Activated CD4-positive, alpha-beta memory T cell treated with anti-CD3 and anti-CD28 coated beads for 36 hours (primary cell): ENCODE results near the gene ZSCAN2. TPM values are rescaled to one million over a fixed set of nuclear protein-coding genes. Genes with fewer than 3 reads are reported as not detected.

Source experiments
- CTCF ChIA-PET: fragments of 350-600 bp; sonication (Branson Sonifier 250); formaldehyde crosslinking; loops from one replicate; lab custom pipeline; 2021; ENCODE audit warnings: antibody characterized with exemption, inconsistent platforms; lab: Charles Lee
- POLR2A ChIA-PET: fragments of 350-600 bp; sonication (Branson Sonifier 250); formaldehyde crosslinking; loops from one replicate; lab custom pipeline; 2021; ENCODE audit warnings: antibody characterized with exemption; lab: Charles Lee
- DNase-seq: peaks from one replicate; pipeline ENCODE4 v3.0.0-alpha.2; 2020
- H3K27ac Mint-ChIP-seq: one replicate; pipeline ENCODE4 v1.8.0; 2021; ENCODE audit warnings: mixed read lengths
- H3K27me3 Mint-ChIP-seq: one replicate; pipeline ENCODE4 v1.8.0; 2021; ENCODE audit warnings: mixed read lengths
- H3K36me3 Mint-ChIP-seq: one replicate; pipeline ENCODE4 v1.8.0; 2021; ENCODE audit warnings: mixed read lengths
- H3K4me1 Mint-ChIP-seq: one replicate; pipeline ENCODE4 v1.8.0; 2021; ENCODE audit warnings: low read depth, mixed read lengths
- H3K4me3 Mint-ChIP-seq: one replicate; pipeline ENCODE4 v1.8.0; 2021; ENCODE audit warnings: mild to moderate bottlenecking, mixed read lengths
- H3K9me3 Mint-ChIP-seq: one replicate; pipeline ENCODE4 v1.8.0; 2021; ENCODE audit warnings: mixed read lengths
- intact Hi-C: fragments of 100-400 bp; cut with micrococcal nuclease; formaldehyde crosslinking; loops from one replicate; pipeline ENCODE4 v1.15.1; 2023
- total RNA-seq, 2 experiments: library from RNA; stranded (reverse); gene quantifications; one replicate each; pipeline ENCODE4 v1.2.3, GENCODE V29; 2021

The ZSCAN2 gene
- total RNA-seq, 2 experiments from 2014 or later, result 7.5 to 9.5 TPM

DNA sequence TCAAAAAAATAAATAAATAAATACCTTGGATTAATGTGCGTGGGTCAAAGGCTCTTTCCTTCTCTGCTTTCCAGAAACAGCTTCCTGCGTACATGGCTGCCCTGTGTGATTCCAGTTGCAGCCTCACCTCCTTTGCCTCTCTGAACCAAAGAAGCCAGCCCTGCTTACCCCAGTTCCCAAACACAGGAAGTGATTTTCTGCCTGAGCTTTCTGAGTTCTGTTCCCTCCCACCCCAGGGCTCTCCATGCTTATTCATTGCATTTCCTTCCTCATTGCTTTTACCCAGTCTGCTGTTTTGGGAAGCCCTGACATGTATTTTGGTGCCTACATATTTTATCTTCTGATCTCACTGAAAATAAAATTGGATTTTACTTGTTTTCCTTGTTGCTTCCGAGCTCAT, 15.4 kb downstream of the ZSCAN2 start:
- POLR2A ChIA-PET, result no interaction called here
- intact Hi-C loops, result no loop called here
- Mint-ChIP-seq H3K4me1 (no peaks in the 10 kb centered on the region), H3K4me3 (no peak overlapping the region), H3K27me3 (no peaks in the 10 kb centered on the region), H3K9me3 (peaks cover 17% of the 10 kb centered on the region), H3K36me3 (peaks cover 22% of the 10 kb centered on the region), H3K27ac (no peak overlapping the region)
- DNase-seq, result no peak
- CTCF ChIA-PET, result interaction anchor here (0.7 kb wide), 1 partner anchor 10 kb away, joined by 3 read pairs; no protein-coding TSS in a partner anchor

DNA sequence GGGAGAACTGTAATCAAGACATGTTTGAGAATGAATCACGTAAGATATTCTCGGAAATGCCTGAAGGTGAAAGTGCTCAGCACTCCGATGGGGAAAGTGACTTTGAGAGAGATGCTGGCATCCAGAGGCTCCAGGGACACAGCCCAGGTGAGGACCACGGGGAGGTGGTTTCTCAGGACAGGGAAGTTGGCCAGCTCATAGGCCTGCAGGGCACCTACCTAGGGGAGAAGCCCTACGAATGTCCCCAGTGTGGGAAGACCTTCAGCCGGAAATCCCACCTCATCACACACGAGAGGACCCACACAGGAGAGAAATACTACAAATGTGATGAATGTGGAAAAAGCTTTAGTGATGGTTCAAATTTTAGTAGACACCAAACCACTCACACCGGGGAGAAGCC, 19.8 kb downstream of the ZSCAN2 start:
- ChIA-PET CTCF (interaction anchor here (1.0 to 1.2 kb wide), 2 partner anchors 9 to 21 kb away, joined by 3 read pairs; no protein-coding TSS in a partner anchor), POLR2A (interaction anchor here (1.2 to 2.1 kb wide), 3 partner anchors 10 to 16 kb away, joined by 3 to 5 read pairs (median 4); no protein-coding TSS in a partner anchor)
- H3K9me3 Mint-ChIP-seq, result peaks cover 36% of the 10 kb centered on the region
- H3K4me3 Mint-ChIP-seq, result no peak overlapping the region
- peaks cover 46% of the 10 kb centered on the region for H3K36me3 Mint-ChIP-seq
- DNase-seq, result no peak
- H3K4me1 Mint-ChIP-seq, result no peaks in the 10 kb centered on the region
- H3K27ac Mint-ChIP-seq, result no peak overlapping the region
- intact Hi-C loops, result no loop called here
- no peaks in the 10 kb centered on the region for H3K27me3 Mint-ChIP-seq

DNA sequence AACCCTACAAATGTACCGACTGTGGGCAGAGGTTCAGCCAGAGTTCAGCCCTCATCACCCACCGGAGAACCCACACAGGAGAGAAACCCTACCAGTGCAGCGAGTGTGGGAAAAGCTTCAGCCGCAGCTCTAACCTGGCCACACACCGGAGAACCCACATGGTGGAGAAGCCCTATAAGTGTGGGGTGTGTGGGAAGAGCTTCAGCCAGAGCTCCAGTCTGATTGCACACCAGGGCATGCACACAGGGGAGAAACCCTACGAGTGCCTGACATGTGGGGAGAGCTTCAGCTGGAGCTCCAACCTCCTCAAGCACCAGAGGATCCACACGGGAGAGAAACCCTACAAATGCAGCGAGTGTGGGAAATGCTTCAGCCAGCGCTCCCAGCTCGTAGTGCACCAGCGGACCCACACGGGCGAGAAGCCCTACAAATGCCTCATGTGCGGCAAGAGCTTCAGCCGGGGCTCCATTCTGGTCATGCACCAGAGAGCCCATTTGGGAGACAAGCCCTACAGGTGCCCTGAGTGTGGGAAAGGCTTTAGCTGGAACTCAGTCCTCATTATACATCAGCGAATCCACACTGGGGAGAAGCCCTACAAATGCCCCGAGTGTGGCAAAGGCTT, 20.7 kb downstream of the ZSCAN2 start:
- DNase-seq, result no peak
- POLR2A ChIA-PET, result interaction anchor here (1.2 to 1.7 kb wide), 2 partner anchors 10 to 11 kb away, joined by 3 to 4 read pairs; no protein-coding TSS in a partner anchor
- H3K36me3 Mint-ChIP-seq, result peaks cover 45% of the 10 kb centered on the region
- H3K4me1 Mint-ChIP-seq, result no peaks in the 10 kb centered on the region
- no peak overlapping the region for H3K27ac Mint-ChIP-seq
- CTCF ChIA-PET, result interaction anchor here (0.6 to 1.2 kb wide), 3 partner anchors 8 to 51 kb away, joined by 3 read pairs; no protein-coding TSS in a partner anchor
- H3K9me3 Mint-ChIP-seq, result peaks cover 36% of the 10 kb centered on the region
- H3K27me3 Mint-ChIP-seq, result no peaks in the 10 kb centered on the region
- intact Hi-C loops, result no loop called here
- H3K4me3 Mint-ChIP-seq, result no peak overlapping the region

DNA sequence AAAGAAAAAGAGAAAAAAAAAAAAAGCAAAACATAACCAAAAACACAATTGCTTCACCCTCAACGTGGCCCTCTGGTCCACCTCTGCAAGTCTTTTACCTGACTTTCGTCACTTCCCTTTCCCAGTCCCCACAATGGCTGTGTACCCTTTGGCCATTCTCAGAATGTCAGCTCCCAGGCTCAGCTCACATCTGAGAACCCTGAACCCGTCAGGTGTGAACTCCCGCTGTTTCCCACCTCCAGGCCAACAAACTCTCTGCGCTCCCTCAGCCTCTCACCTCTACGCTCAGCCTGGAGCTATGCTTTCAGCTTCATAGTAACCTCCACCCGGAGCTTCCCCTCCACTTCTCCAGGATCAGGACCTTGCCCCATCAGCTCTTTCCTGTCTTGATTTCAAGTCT, 23.6 kb downstream of the ZSCAN2 start:
- intact Hi-C loops, result no loop called here
- no peak for DNase-seq
- CTCF ChIA-PET, result interaction anchor here (0.8 kb wide), 1 partner anchor 26 kb away, joined by 3 read pairs; no protein-coding TSS in a partner anchor
- Mint-ChIP-seq H3K4me3 (no peak overlapping the region), H3K27me3 (no peaks in the 10 kb centered on the region), H3K36me3 (peaks cover 41% of the 10 kb centered on the region), H3K9me3 (peaks cover 33% of the 10 kb centered on the region), H3K27ac (no peak overlapping the region), H3K4me1 (no peaks in the 10 kb centered on the region)
- POLR2A ChIA-PET, result interaction anchor here (0.6 kb wide), 1 partner anchor 15 kb away, joined by 3 read pairs; no protein-coding TSS in a partner anchor

DNA sequence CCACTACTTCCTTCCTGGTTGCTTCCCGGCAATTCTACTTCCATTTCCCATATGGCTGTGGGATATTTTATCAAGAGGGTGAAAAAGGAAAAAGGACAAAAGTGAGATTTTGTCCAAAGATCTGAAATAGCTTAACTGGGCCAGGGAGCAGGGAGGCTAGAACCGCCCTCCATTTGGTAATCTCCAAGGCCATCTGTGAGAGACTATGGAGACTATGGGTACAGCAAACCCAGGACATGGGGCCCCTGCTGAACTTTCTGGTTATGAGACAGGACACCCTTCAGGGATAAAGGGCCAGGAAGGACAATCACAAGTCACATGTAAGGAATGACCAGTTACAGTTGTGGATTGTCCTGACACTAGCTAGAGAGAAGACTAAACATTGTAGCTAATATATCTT, 24.3 kb downstream of the ZSCAN2 start:
- POLR2A ChIA-PET, result no interaction called here

DNA sequence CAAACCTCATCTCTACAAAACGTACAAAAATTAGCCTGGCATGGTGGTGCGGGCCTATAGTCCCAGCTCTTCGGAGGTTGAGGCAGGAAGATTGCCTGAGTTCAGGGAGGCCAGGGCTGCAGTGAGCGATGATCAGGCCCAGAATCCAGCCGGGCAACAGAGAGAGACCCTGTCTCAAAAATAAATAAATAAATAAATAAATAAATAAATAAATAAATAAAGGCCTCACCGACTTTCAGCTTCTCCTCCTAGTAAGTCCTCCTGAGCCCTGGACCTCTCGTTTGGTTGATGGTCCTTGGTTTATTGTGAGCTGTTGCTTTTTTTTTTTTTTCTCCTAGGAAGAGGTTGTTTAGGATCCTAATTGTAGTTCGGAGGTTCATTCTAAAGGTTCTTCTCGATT, 28.2 kb downstream of the ZSCAN2 start:
- H3K27me3 Mint-ChIP-seq, result no peaks in the 10 kb centered on the region
- H3K9me3 Mint-ChIP-seq, result no peaks in the 10 kb centered on the region
- H3K36me3 Mint-ChIP-seq, result peaks cover 10% of the 10 kb centered on the region
- H3K27ac Mint-ChIP-seq, result no peak overlapping the region
- CTCF ChIA-PET, result interaction anchor here (0.7 to 1.4 kb wide), 5 partner anchors 8 to 248 kb away, joined by 3 to 6 read pairs (median 3); no protein-coding TSS in a partner anchor
- no peak for DNase-seq
- POLR2A ChIA-PET, result no interaction called here
- intact Hi-C loops, result no loop called here
- peaks cover 14% of the 10 kb centered on the region for H3K4me1 Mint-ChIP-seq
- no peak overlapping the region for H3K4me3 Mint-ChIP-seq

More for the DNA sequence above, 24.3 kb downstream of the ZSCAN2 start:
- Mint-ChIP-seq H3K9me3 (peaks cover 29% of the 10 kb centered on the region), H3K36me3 (peaks cover 35% of the 10 kb centered on the region), H3K27ac (no peak overlapping the region), H3K4me3 (no peak overlapping the region), H3K4me1 (peaks cover 3% of the 10 kb centered on the region), H3K27me3 (no peaks in the 10 kb centered on the region)
- CTCF ChIA-PET, result interaction anchor here (0.8 kb wide), 1 partner anchor 27 kb away, joined by 3 read pairs; no protein-coding TSS in a partner anchor
- no peak for DNase-seq
- intact Hi-C loops, result no loop called here

DNA sequence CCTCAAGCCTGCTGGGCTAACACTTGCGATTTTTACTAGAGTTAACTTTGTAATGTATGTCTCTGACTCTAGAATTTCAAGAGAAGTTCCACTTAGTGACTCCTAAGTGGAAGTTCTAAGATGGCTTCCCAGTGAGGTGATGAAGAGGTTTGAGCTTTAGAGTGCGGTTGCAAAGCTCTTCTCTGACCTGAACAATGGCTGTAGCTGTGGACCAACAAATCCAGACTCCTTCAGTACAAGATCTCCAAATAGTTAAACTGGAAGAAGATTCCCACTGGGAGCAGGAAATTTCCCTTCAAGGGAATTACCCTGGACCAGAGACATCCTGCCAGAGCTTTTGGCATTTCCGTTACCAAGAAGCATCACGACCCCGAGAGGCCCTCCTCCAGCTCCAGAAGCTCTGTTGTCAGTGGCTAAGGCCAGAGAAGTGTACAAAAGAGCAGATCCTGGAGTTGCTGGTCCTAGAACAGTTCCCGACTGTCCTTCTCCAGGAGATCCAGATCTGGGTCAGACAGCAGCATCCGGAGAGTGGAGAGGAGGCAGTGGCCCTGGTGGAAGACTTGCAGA, 31.0 kb downstream of the ZSCAN2 start:
- intact Hi-C loops, result loop anchor here (1.0 kb wide), 4 partner anchors 23 to 105 kb away; partner anchors contain the start of gene WDR73
- H3K27me3 Mint-ChIP-seq, result no peaks in the 10 kb centered on the region
- H3K4me1 Mint-ChIP-seq, result peaks cover 37% of the 10 kb centered on the region
- peak; percentile 35 for DNase-seq
- peaks cover 19% of the 10 kb centered on the region for H3K36me3 Mint-ChIP-seq
- CTCF ChIA-PET, result interaction anchor here (0.6 to 2.7 kb wide), 13 partner anchors 21 to 297 kb away, joined by 3 to 24 read pairs (median 4); partner anchors contain the start of genes NMB, SEC11A, WDR73 and ZSCAN2
- H3K27ac Mint-ChIP-seq, result peak overlapping the region; percentile 97
- H3K4me3 Mint-ChIP-seq, result peak overlapping the region; percentile 98
- no peaks in the 10 kb centered on the region for H3K9me3 Mint-ChIP-seq
- POLR2A ChIA-PET, result interaction anchor here (0.6 to 2.6 kb wide), 10 partner anchors 10 to 124 kb away, joined by 3 to 13 read pairs (median 4); partner anchors contain the start of genes SEC11A, WDR73 and ZSCAN2

DNA sequence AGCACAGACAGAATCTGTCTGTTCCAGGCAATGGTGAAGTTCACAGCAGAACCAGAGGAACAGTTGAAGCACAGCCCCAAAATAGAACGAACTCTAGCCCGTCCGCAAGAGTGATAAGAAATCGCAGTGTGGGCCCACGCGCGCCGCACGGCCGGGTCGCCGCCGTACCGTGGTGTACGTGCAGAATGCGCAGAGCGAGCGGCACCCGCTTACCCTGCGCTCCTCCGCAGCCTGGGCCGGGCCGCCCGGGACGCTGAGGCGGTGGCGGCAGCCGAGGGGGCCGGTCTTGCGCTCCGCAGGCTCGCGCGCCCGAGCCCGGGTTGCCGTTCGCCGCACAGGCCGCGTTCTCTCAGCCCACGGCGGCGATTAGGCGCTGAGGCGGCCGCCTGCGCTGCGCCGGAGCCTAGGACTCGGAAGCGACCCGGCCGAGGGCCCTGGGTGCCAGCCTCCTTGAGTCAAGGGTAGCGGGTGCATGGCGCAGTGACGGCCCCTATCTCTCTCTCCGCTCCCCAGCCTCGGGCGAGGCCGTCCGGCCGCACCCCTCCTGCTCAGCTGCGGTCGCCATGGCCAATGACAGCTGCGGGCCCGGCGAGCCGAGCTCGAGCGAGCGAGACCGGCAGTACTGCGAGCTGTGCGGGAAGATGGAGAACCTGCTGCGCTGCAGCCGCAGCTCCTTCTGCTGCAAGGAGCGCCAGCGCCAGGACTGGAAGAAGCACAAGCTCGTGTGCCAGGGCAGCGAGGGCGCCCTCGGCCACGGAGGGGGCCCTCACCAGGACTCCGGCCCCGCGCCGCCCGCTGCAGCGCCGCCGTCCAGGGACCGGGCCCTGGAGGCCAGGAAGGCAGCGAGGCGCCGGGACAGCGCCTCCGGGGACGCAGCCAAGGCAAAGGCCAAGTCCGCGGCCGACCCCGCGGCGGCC, 32.8 kb downstream of the ZSCAN2 start:
- ChIA-PET CTCF (interaction anchor here (0.6 to 3.2 kb wide), 7 partner anchors 22 to 1801 kb away, joined by 3 to 17 read pairs (median 5); no protein-coding TSS in a partner anchor), POLR2A (interaction anchor here (0.6 to 1.6 kb wide), 2 partner anchors 17 to 28 kb away, joined by 3 to 4 read pairs; no protein-coding TSS in a partner anchor)
- Mint-ChIP-seq H3K4me3 (peak overlapping the region; percentile 98), H3K36me3 (peaks cover 25% of the 10 kb centered on the region), H3K27me3 (no peaks in the 10 kb centered on the region), H3K9me3 (no peaks in the 10 kb centered on the region), H3K27ac (peak overlapping the region; percentile 96), H3K4me1 (peaks cover 47% of the 10 kb centered on the region)
- peak; percentile 73 for DNase-seq
- intact Hi-C loops, result loop anchor here (1.0 kb wide), 1 partner anchor 45 kb away; no protein-coding TSS in a partner anchor

DNA sequence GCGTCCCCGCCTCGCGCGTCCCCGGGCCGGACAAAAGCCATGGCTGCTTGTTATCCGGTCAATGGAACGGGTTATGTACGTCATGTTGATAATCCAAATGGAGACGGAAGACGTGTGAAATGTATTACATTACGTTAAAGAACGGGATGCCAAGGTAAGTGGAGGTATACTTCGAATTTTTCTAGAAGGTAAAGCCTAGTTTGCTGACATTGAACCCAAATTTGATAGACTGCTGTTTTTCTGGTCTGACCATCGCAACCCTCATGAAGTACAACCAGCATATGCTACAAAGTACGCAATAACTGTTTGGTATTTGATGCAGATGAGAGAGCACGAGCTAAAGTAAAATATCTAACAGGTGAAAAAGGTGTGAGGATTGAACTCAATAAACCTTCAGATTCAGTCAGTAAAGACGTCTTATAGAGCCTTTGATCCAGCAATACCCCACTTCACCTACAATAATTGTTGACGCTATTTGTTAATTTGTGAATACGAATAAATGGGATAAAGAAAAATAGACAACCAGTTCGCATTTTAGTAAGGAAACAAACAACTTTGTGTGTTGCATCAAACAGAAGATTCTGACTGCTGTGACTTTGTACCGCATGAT, 33.5 kb downstream of the ZSCAN2 start:
- peak overlapping the region; percentile 64 for H3K27ac Mint-ChIP-seq
- no peak for DNase-seq
- H3K9me3 Mint-ChIP-seq, result no peaks in the 10 kb centered on the region
- CTCF ChIA-PET, result interaction anchor here (1.0 to 3.2 kb wide), 7 partner anchors 22 to 294 kb away, joined by 3 to 17 read pairs (median 5); no protein-coding TSS in a partner anchor
- intact Hi-C loops, result loop anchor here (1.0 kb wide), 1 partner anchor 46 kb away; no protein-coding TSS in a partner anchor
- peak overlapping the region; percentile 79 for H3K4me3 Mint-ChIP-seq
- H3K27me3 Mint-ChIP-seq, result no peaks in the 10 kb centered on the region
- H3K36me3 Mint-ChIP-seq, result peaks cover 29% of the 10 kb centered on the region
- POLR2A ChIA-PET, result interaction anchor here (0.6 to 1.6 kb wide), 3 partner anchors 16 to 29 kb away, joined by 3 to 9 read pairs (median 4); partner anchors contain the start of gene WDR73
- peaks cover 47% of the 10 kb centered on the region for H3K4me1 Mint-ChIP-seq

DNA sequence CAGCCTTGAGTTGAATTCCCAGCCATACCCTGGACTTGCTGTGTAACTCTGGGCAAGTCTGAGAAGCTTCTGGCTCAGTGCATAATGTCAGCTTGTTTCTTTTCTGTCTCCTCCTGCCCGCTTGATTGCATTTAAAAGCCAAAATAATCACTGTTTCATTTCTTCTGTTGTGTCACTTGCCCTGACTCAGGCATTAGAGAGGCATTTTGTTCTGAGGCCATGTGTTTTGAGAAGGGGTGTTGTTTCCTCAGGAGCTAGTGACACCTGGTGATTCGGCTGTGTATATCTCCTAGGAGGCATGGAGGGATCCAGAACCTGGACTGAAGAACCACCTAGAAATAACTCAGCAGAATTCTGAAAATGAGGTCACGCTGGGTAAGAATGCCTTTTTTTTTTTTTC, 37.3 kb downstream of the ZSCAN2 start:
- intact Hi-C loops, result loop anchor here (2.0 kb wide), 1 partner anchor 39 kb away; no protein-coding TSS in a partner anchor
- peaks cover 46% of the 10 kb centered on the region for H3K36me3 Mint-ChIP-seq
- H3K4me3 Mint-ChIP-seq, result no peak overlapping the region
- H3K4me1 Mint-ChIP-seq, result peaks cover 46% of the 10 kb centered on the region
- H3K27ac Mint-ChIP-seq, result peak overlapping the region; percentile 82
- DNase-seq, result peak; percentile 44
- H3K27me3 Mint-ChIP-seq, result no peaks in the 10 kb centered on the region
- POLR2A ChIA-PET, result interaction anchor here (1.3 to 2.2 kb wide), 2 partner anchors 10 to 38 kb away, joined by 4 to 8 read pairs; no protein-coding TSS in a partner anchor
- CTCF ChIA-PET, result interaction anchor here (0.7 to 2.2 kb wide), 6 partner anchors 20 to 52 kb away, joined by 3 to 21 read pairs (median 4); no protein-coding TSS in a partner anchor
- H3K9me3 Mint-ChIP-seq, result no peaks in the 10 kb centered on the region
